Stimulated activated CD8-positive, alpha-beta memory T cell treated with anti-CD3 and anti-CD28 coated beads, Interleukin-7, amount 100 ng/mL, for 48 hours (primary cell): ENCODE results near the gene REEP5.
"Not testable (repeated sequence)": the region's sequence is repeated elsewhere in the genome, so short reads cannot be mapped to it uniquely, and the experiment has no call there.

Source experiments
- DNase-seq, 2 donors: peaks; one replicate each; pipeline ENCODE4 v3.0.0-alpha.2; 2020; ENCODE audit warnings: low read depth in 1 of 2; ENCODE audit errors: extremely low read depth in 1 of 2

Gene REEP5

GRCh38 chr5:112933651-112934365 is 11.8 kb upstream of the REEP5 start:
- no peak for DNase-seq

GRCh38 chr5:112933105-112933504 is 11.1 kb upstream of the REEP5 start:
- no peak for DNase-seq

- DNase-seq, result no peak
Observed at GRCh38 chr5:112931473-112931872, 9.4 kb upstream of the REEP5 start.

GRCh38 chr5:112930082-112930344 is 8.0 kb upstream of the REEP5 start:
- DNase-seq, result no peak

- DNase-seq, result no peak
Observed at GRCh38 chr5:112929336-112930081, 7.5 kb upstream of the REEP5 start.

- DNase-seq, result no peak
Observed at GRCh38 chr5:112923988-112924387, 2.0 kb upstream of the REEP5 start.

GRCh38 chr5:112923148-112923917 is 1.3 kb upstream of the REEP5 start:
- no peak for DNase-seq

GRCh38 chr5:112921026-112921832 is 798 bp downstream of the REEP5 start:
- peak in 1 of 2 donors; percentile 39 for DNase-seq

- DNase-seq, result no peak
Observed at GRCh38 chr5:112919972-112920371, 2.1 kb downstream of the REEP5 start.

GRCh38 chr5:112918679-112919078 is 3.3 kb downstream of the REEP5 start:
- DNase-seq, result no peak

GRCh38 chr5:112918136-112918535 is 3.9 kb downstream of the REEP5 start:
- no peak for DNase-seq

- DNase-seq, result no peak
Observed at GRCh38 chr5:112917453-112917995, 4.5 kb downstream of the REEP5 start.

- DNase-seq, result no peak
Observed at GRCh38 chr5:112915831-112916230, 6.2 kb downstream of the REEP5 start.

- no peak for DNase-seq
Observed at GRCh38 chr5:112914584-112914983, 7.4 kb downstream of the REEP5 start.

- no peak for DNase-seq
Observed at GRCh38 chr5:112910529-112910928, 11.5 kb downstream of the REEP5 start.

- DNase-seq, result no peak
Observed at GRCh38 chr5:112908854-112909253, 13.2 kb downstream of the REEP5 start.

- DNase-seq, result no peak
Observed at GRCh38 chr5:112907166-112907631, 14.8 kb downstream of the REEP5 start.

- no peak for DNase-seq
Observed at GRCh38 chr5:112906637-112907036, 15.4 kb downstream of the REEP5 start.

- DNase-seq, result not testable (repeated sequence)
Observed at GRCh38 chr5:112904996-112905395, 17.0 kb downstream of the REEP5 start.

- no peak for DNase-seq
Observed at GRCh38 chr5:112902561-112902960, 19.5 kb downstream of the REEP5 start.

GRCh38 chr5:112895682-112896081 is 26.3 kb downstream of the REEP5 start:
- no peak for DNase-seq
